A673 (cell line): ENCODE data around the gene ACOT13. TPM values are rescaled to one million over a fixed set of nuclear protein-coding genes. Genes with fewer than 3 reads are reported as not detected.

Source experiments
- BruUV-seq: library from RNA; stranded (reverse); fragments of 400-500 nt; replicated peaks from 2 replicates; lab custom pipeline; 2021; lab: Mats Ljungman, UMichigan
- CTCF ChIA-PET: fragments of 300-600 bp; sonication (Branson Sonifier 250); formaldehyde crosslinking; loops from one replicate; lab custom pipeline; 2022; ENCODE audit warnings: antibody characterized with exemption; lab: Charles Lee
- POLR2A ChIA-PET: fragments of 300-600 bp; sonication (Branson Sonifier 250); formaldehyde crosslinking; loops from one replicate; lab custom pipeline; 2022; ENCODE audit warnings: antibody characterized with exemption; ENCODE audit not compliant: low non-redundant PET; lab: Charles Lee
- DNase-seq: peaks from one replicate; pipeline ENCODE4 v3.0.0-alpha.2; 2015; ENCODE audit warnings: low spot score
- H3K27ac ChIP-seq: fragments of 200-600 bp; sonication (generic); 2 replicates; pipeline ENCODE4 v1.5.1; 2016; ENCODE audit warnings: mixed run types, low read depth, mild to moderate bottlenecking, mixed read lengths, antibody characterized with exemption, low read length; ENCODE audit not compliant: poor library complexity, severe bottlenecking
- H3K27me3 ChIP-seq: fragments of 200-600 bp; sonication (generic); replicated peaks from 2 replicates; pipeline ENCODE4 v1.6.1; 2017; ENCODE audit warnings: mixed run types, low read depth, mild to moderate bottlenecking, mixed read lengths, antibody characterized with exemption, low read length; ENCODE audit not compliant: insufficient read depth, poor library complexity
- H3K36me3 ChIP-seq: fragments of 200-600 bp; sonication (generic); 2 replicates; pipeline ENCODE4 v1.6.1; 2016; ENCODE audit warnings: mixed run types, mild to moderate bottlenecking, mixed read lengths, antibody characterized with exemption, low read length; ENCODE audit not compliant: insufficient read depth, poor library complexity, severe bottlenecking
- H3K4me1 ChIP-seq: fragments of 200-600 bp; sonication (generic); 2 replicates; pipeline ENCODE4 v1.6.1; 2017; ENCODE audit warnings: mixed run types, mild to moderate bottlenecking, mixed read lengths, antibody characterized with exemption, low read length; ENCODE audit not compliant: insufficient read depth, poor library complexity, severe bottlenecking
- H3K4me3 ChIP-seq: fragments of 200-600 bp; sonication (generic); 2 replicates; pipeline ENCODE4 v1.5.1; 2016; ENCODE audit warnings: low read depth, mixed run types, mild to moderate bottlenecking, mixed read lengths, low read length; ENCODE audit not compliant: poor library complexity, severe bottlenecking
- H3K9me3 ChIP-seq: fragments of 200-600 bp; sonication (generic); 2 replicates; pipeline ENCODE4 v1.6.1; 2016; ENCODE audit warnings: mixed run types, low read depth, mild to moderate bottlenecking, mixed read lengths, antibody characterized with exemption, low read length; ENCODE audit not compliant: poor library complexity, severe bottlenecking
- EZH2 ChIP-seq: fragments of 200-600 bp; sonication (generic); IDR thresholded peaks from 2 replicates; pipeline ENCODE4 v1.6.1; 2017; ENCODE audit warnings: borderline replicate concordance, low read depth, mild to moderate bottlenecking, mixed read lengths, antibody characterized with exemption, low read length; ENCODE audit not compliant: poor library complexity, severe bottlenecking
- intact Hi-C: fragments of 100-400 bp; cut with micrococcal nuclease; formaldehyde crosslinking; loops from one replicate; pipeline ENCODE4 v1.10.0; 2022; ENCODE audit not compliant: unreplicated experiment
- total RNA-seq: library from RNA; stranded (reverse); gene quantifications from 2 replicates; pipeline ENCODE4 v1.2.3, GENCODE V29; 2021
- TF ChIP-seq, protein P1 (sequence below): fragments of 300-800, 200-600 bp; sonication (generic); conservative IDR thresholded peaks from 2 replicates; pipeline ENCODE4 v1.5.1; 2017; ENCODE audit warnings: low read depth, mild to moderate bottlenecking, antibody characterized with exemption, low read length, moderate library complexity, mixed read lengths

Gene ACOT13
- total RNA-seq, 1 experiment from 2014 or later = 31.2 TPM

GRCh38 chr6:24621626-24622289, 45.1 kb upstream of the ACOT13 start:
- Histone ChIP-seq H3K4me1 (no peaks in the 10 kb centered on the region), H3K4me3 (no peak overlapping the region), H3K27me3 (no peaks in the 10 kb centered on the region), H3K27ac (no peak overlapping the region), H3K36me3 (no peaks in the 10 kb centered on the region), H3K9me3 (no peaks in the 10 kb centered on the region)
- POLR2A ChIA-PET = no interaction called here
- CTCF ChIA-PET = no interaction called here
- DNase-seq = no peak
- TF ChIP-seq EZH2 = no peak
- TF ChIP-seq, protein P1, sequence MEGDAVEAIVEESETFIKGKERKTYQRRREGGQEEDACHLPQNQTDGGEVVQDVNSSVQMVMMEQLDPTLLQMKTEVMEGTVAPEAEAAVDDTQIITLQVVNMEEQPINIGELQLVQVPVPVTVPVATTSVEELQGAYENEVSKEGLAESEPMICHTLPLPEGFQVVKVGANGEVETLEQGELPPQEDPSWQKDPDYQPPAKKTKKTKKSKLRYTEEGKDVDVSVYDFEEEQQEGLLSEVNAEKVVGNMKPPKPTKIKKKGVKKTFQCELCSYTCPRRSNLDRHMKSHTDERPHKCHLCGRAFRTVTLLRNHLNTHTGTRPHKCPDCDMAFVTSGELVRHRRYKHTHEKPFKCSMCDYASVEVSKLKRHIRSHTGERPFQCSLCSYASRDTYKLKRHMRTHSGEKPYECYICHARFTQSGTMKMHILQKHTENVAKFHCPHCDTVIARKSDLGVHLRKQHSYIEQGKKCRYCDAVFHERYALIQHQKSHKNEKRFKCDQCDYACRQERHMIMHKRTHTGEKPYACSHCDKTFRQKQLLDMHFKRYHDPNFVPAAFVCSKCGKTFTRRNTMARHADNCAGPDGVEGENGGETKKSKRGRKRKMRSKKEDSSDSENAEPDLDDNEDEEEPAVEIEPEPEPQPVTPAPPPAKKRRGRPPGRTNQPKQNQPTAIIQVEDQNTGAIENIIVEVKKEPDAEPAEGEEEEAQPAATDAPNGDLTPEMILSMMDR = no peak
- no TSS peak for BruUV-seq
- intact Hi-C loops = no loop called here

DNA sequence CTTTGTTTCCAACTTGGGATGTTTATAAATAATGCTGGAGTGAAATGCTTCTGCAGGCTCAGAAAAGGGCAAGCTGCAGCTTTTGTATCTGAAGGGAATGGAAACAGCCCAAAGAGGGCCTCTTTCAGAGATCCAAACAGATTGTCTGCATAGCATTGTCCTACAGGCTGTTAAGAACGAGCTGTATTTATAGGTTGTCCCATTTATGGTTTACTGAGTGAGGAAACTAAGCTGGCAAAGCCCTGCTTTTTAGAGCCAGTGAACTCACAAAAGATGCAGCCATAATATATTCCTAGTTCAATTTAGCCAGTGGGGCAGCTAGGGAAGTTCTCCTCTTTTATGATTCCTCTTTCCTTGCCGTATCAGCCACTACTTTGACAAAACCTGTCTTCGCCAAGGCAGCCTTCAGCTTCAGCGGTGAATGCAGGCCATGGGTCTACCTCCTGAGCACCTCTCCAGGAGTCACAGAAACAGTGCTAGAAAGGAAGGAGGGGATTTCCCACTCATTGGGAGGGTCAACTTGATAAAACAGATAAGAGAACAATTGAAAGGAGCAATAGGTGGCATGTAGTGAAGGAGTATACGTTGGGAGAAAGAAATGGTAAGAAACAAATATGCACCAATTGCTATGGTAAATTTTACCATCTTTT, 35.9 kb upstream of the ACOT13 start:
- ChIA-PET CTCF (no interaction called here), POLR2A (no interaction called here)
- intact Hi-C loops = no loop called here
- no peak for DNase-seq
- BruUV-seq = no TSS peak
- H3K36me3 ChIP-seq = no peaks in the 10 kb centered on the region
- no peak overlapping the region for H3K27ac ChIP-seq
- H3K4me1 ChIP-seq = no peaks in the 10 kb centered on the region
- no peak overlapping the region for H3K4me3 ChIP-seq
- no peak for TF ChIP-seq EZH2
- TF ChIP-seq, protein P1 = no peak
- no peaks in the 10 kb centered on the region for H3K9me3 ChIP-seq
- H3K27me3 ChIP-seq = no peaks in the 10 kb centered on the region

DNA sequence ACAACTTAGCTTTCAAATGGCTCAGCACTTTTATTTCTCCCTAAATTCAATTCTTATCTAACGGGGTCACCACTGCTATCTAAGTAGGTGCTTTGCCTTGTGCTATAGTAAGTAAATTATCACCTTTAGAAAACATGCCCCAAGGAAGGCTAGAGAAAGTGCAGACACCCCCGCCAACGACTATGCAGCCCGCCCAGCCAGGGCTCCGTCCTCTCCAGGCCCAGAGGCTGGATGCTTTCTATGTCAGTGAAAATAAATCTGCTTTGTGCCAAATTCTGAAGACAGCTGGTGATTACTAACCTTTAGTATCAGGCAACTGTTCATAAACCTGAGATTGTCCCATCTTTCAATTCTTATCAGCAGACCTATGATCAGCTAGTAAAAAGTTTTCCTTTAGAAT, 35.2 kb upstream of the ACOT13 start:
- no peaks in the 10 kb centered on the region for H3K36me3 ChIP-seq
- no peak overlapping the region for H3K4me3 ChIP-seq
- BruUV-seq = no TSS peak
- DNase-seq = no peak
- H3K9me3 ChIP-seq = no peaks in the 10 kb centered on the region
- no peak overlapping the region for H3K27ac ChIP-seq
- CTCF ChIA-PET = interaction anchor here (0.6 kb wide), 1 partner anchor 401 kb away, joined by 6 read pairs; no protein-coding TSS in a partner anchor
- H3K27me3 ChIP-seq = no peaks in the 10 kb centered on the region
- POLR2A ChIA-PET = no interaction called here
- intact Hi-C loops = no loop called here
- no peak for TF ChIP-seq EZH2
- TF ChIP-seq, protein P1 = no peak
- H3K4me1 ChIP-seq = no peaks in the 10 kb centered on the region
